ENCODE measurements around the gene AOC2.

AOC2 gene

DNA sequence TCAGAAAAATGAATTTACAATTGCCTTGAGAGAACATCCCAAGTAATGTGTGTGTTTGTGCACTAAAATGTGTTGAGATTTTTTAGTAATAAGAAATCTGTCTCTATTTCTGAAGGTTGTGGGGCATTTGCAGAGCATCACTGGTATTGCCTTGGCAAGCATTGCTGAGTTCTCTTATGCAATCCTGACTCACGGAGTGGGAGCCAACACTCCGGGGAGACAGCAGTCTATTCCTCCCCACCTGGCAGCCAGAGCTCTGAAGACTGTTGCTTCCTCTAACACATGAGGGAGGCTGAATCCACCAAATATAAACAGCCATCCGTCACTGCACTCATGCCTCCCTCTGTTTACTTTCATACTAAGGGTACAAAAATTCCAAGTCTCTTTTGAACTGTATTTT lies 35.1 kb upstream of the AOC2 start:
- no peak for DNase-seq (ENCODE audit: extremely low spot score)
- ChIA-PET POLR2A (interaction anchor here (0.9 kb wide), 1 partner anchor 15 kb away, joined by 4 read pairs; the partner anchor contains the start of gene BECN1), CTCF (no interaction called here)
- TF ChIP-seq BHLHE40 (IDR thresholded peaks at IDR 0.05; ENCODE audit: borderline replicate concordance) (no peak), ARNT (IDR thresholded peaks at IDR 0.05) (no peak), LEF1 (IDR thresholded peaks at IDR 0.05; ENCODE audit: borderline replicate concordance) (no peak), HDGF (IDR thresholded peaks at IDR 0.05; ENCODE audit: borderline replicate concordance) (no peak), FOXM1 (IDR thresholded peaks at IDR 0.05; ENCODE audit: borderline replicate concordance) (no peak)

DNA sequence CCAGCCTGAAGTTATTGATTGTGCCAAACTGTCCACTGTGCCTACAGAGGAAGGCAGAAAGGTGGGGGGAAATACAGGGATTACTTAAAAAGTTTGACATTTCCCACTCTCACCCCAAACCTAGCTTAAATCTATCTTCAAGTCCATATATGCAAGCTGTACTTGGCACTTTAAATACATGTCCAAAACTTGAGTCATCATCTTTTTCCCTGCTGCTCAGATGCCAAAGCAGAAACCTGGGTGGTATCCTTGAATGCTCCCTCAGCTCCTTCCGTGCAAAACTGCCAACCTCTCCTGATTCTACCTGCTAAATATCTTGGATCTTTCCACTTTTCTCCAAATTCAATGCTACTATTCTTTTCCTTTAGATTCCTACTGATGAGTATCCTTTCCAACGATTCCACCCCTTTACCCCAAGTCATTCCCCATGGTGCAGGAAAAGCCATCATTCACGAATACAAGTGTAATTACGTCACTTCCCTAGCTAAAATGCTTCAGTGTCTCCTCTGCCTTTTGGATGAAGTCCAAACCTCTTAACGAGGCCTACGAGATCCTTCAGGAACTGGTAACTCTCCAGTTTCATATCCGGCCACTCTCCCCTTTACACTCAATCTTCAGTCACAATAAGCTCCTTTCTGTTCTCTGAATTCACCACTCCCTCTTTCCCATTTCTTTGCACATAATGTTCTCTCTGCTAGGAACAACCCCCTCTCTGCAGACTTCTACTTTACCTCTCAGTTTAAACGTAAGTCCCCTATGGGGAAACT lies 29.6 kb upstream of the AOC2 start:
- DNase-seq (ENCODE audit: extremely low spot score): no peak
- POLR2A ChIA-PET: interaction anchor here (0.9 to 1.4 kb wide), 4 partner anchors 9 to 279 kb away, joined by 4 to 5 read pairs (median 4); partner anchors contain the start of genes BECN1 and NAGLU
- TF ChIP-seq ZNF384 (IDR thresholded peaks at IDR 0.05) (no peak), ELF4 (IDR thresholded peaks at IDR 0.05) (no peak), FOXM1 (IDR thresholded peaks at IDR 0.05; ENCODE audit: borderline replicate concordance) (no peak), L3MBTL2 (conservative IDR thresholded peaks at IDR 0.05) (no peak), FOXA1 (IDR thresholded peaks at IDR 0.05) (no peak), CTBP1 (IDR thresholded peaks at IDR 0.05; ENCODE audit: borderline replicate concordance) (no peak), SP1 (IDR thresholded peaks at IDR 0.05) (no peak), TARDBP (IDR thresholded peaks at IDR 0.05) (no peak), SUZ12 (IDR thresholded peaks at IDR 0.05) (no peak), FOXK2 (IDR thresholded peaks at IDR 0.05) (no peak), BHLHE40 (IDR thresholded peaks at IDR 0.05; ENCODE audit: borderline replicate concordance) (no peak), LEF1 (IDR thresholded peaks at IDR 0.05; ENCODE audit: borderline replicate concordance) (no peak), HDGF (IDR thresholded peaks at IDR 0.05; ENCODE audit: borderline replicate concordance) (no peak)
- TF ChIP-seq, protein P1, sequence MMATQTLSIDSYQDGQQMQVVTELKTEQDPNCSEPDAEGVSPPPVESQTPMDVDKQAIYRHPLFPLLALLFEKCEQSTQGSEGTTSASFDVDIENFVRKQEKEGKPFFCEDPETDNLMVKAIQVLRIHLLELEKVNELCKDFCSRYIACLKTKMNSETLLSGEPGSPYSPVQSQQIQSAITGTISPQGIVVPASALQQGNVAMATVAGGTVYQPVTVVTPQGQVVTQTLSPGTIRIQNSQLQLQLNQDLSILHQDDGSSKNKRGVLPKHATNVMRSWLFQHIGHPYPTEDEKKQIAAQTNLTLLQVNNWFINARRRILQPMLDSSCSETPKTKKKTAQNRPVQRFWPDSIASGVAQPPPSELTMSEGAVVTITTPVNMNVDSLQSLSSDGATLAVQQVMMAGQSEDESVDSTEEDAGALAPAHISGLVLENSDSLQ (IDR thresholded peaks at IDR 0.05): no peak
- CTCF ChIA-PET: interaction anchor here (0.6 to 1.4 kb wide), 4 partner anchors 8 to 125 kb away, joined by 3 to 5 read pairs (median 4); no protein-coding TSS in a partner anchor

DNA sequence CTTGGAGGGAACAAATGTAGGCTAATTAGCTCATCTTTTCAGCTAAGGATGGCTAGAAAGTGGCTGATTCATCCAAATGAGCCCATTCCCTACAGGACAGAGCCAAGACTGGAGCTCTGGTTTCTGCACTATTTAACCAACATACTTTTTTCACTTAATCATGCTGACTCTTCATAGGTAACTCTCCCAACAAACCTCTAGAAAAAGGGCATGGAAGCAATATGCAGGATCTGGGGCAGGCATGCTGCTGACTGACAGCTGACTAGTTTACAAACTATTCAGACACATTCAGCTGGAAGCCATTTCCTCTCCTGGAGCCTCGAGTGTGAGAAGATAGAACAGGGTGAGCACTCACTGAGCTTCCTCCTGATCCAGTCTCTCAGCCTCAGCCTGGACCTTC lies 26.5 kb upstream of the AOC2 start:
- ChIA-PET POLR2A (interaction anchor here (0.8 kb wide), 1 partner anchor 16 kb away, joined by 3 read pairs; no protein-coding TSS in a partner anchor), CTCF (interaction anchor here (1.4 kb wide), 1 partner anchor 111 kb away, joined by 3 read pairs; no protein-coding TSS in a partner anchor)
- no peak for DNase-seq (ENCODE audit: extremely low spot score)
- TF ChIP-seq ARNT (IDR thresholded peaks at IDR 0.05): no peak
- no peak for TF ChIP-seq FOXK2 (IDR thresholded peaks at IDR 0.05)
- TF ChIP-seq L3MBTL2 (conservative IDR thresholded peaks at IDR 0.05): no peak
- TF ChIP-seq HDGF (IDR thresholded peaks at IDR 0.05; ENCODE audit: borderline replicate concordance): no peak
- no peak for TF ChIP-seq LEF1 (IDR thresholded peaks at IDR 0.05; ENCODE audit: borderline replicate concordance)
- TF ChIP-seq BHLHE40 (IDR thresholded peaks at IDR 0.05; ENCODE audit: borderline replicate concordance): no peak
- TF ChIP-seq, protein P1 (IDR thresholded peaks at IDR 0.05): no peak
- TF ChIP-seq FOXA1 (IDR thresholded peaks at IDR 0.05): no peak
- TF ChIP-seq TARDBP (IDR thresholded peaks at IDR 0.05): no peak
- no peak for TF ChIP-seq NFRKB (IDR thresholded peaks at IDR 0.05)
- TF ChIP-seq ZNF384 (IDR thresholded peaks at IDR 0.05): no peak
- TF ChIP-seq SP1 (IDR thresholded peaks at IDR 0.05): no peak
- TF ChIP-seq SUZ12 (IDR thresholded peaks at IDR 0.05): no peak
- no peak for TF ChIP-seq ELF4 (IDR thresholded peaks at IDR 0.05)
- no peak for TF ChIP-seq CTBP1 (IDR thresholded peaks at IDR 0.05; ENCODE audit: borderline replicate concordance)

DNA sequence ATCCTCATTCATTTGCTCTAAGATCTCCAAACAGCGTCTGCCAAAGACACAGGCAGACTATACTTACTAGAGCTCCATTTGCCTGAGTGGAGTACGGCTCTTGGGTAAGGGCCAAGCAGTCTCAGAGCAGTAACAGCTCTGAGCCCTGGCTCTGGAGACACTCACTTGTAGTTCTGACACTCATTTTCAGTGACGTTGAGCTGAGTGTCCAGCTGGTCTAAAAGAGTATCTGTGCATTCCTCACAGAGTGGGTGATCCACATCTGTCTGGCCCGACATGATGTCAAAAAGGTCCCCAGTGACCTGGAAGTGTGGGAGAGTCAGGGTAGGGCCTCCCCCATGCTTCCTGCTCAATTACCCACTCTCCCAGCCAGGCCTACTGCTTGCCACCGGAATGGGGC lies 26.0 kb upstream of the AOC2 start:
- POLR2A ChIA-PET: interaction anchor here (0.8 to 2.5 kb wide), 2 partner anchors 15 kb away, joined by 3 to 12 read pairs; partner anchors contain the start of gene PSME3
- CTCF ChIA-PET: interaction anchor here (1.4 kb wide), 1 partner anchor 111 kb away, joined by 3 read pairs; no protein-coding TSS in a partner anchor
- TF ChIP-seq ELF4 (IDR thresholded peaks at IDR 0.05): no peak
- TF ChIP-seq SUZ12 (IDR thresholded peaks at IDR 0.05): no peak
- TF ChIP-seq FOXK2 (IDR thresholded peaks at IDR 0.05): no peak
- DNase-seq (ENCODE audit: extremely low spot score): no peak

DNA sequence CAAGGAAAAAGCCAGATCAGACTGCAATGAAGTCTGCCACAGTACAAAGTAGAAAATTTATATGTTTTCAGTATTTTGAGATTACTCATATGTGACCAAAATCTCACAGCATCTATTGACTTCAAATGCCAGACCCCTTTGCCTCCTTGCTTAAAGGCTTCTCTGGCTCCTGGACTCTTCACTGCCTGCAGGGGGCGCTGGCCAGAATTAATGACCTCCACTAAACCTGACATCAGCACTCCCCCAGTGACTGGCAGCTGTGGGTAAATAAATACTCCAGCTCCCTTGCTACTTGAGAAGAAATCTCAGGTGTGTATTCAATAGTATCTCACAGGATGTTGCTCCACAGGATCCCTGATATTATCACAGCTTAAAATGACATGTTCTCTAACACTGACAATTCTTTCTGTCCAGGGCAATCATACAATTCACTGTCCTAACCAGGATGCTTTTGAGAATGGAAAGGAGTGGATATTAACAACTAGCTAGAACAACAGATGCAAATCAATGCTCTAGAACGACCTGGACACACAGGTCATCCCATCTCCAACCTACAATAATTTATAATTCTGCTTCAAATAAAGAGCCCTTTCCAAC lies 24.3 kb upstream of the AOC2 start:
- CTCF ChIA-PET: interaction anchor here (0.6 to 1.2 kb wide), 7 partner anchors 8 to 1518 kb away, joined by 3 to 7 read pairs (median 4); no protein-coding TSS in a partner anchor
- DNase-seq (ENCODE audit: extremely low spot score): peak; percentile 74
- TF ChIP-seq, protein P1 (IDR thresholded peaks at IDR 0.05): peak; percentile 92
- TF ChIP-seq L3MBTL2 (conservative IDR thresholded peaks at IDR 0.05): no peak
- POLR2A ChIA-PET: interaction anchor here (1.0 to 2.5 kb wide), 3 partner anchors 13 to 178 kb away, joined by 4 to 12 read pairs (median 4); partner anchors contain the start of genes PSME3 and VPS25

DNA sequence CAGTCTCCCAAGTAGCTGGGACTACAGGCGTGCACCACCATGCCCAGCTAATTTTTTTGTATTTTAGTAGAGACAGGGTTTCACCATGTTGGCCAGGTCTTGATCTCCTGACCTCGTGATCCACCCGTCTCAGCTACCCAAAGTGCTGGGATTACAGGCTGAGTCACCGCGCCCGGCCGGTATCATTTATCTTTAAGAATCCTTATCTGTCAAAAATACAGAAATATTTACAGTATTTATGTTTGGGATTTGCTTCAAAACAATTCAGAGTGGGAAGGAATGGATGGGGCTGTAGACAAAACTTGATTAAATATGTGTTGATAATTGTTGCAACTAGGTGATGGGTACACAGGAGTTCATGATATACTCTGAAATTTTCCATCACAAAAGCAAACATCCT lies 23.2 kb upstream of the AOC2 start:
- no peak for DNase-seq (ENCODE audit: extremely low spot score)
- no peak for TF ChIP-seq HDGF (IDR thresholded peaks at IDR 0.05; ENCODE audit: borderline replicate concordance)
- no peak for TF ChIP-seq NFRKB (IDR thresholded peaks at IDR 0.05)
- no peak for TF ChIP-seq ELF4 (IDR thresholded peaks at IDR 0.05)
- TF ChIP-seq CTBP1 (IDR thresholded peaks at IDR 0.05; ENCODE audit: borderline replicate concordance): no peak
- TF ChIP-seq FOXM1 (IDR thresholded peaks at IDR 0.05; ENCODE audit: borderline replicate concordance): no peak
- no peak for TF ChIP-seq FOXK2 (IDR thresholded peaks at IDR 0.05)
- TF ChIP-seq FOXA1 (IDR thresholded peaks at IDR 0.05): no peak
- TF ChIP-seq L3MBTL2 (conservative IDR thresholded peaks at IDR 0.05): no peak
- ChIA-PET POLR2A (no interaction called here), CTCF (interaction anchor here (1.2 kb wide), 2 partner anchors 98 to 118 kb away, joined by 4 to 5 read pairs; no protein-coding TSS in a partner anchor)

All from HEK293T (cell line).